Tibial artery (tissue), 4 donors: ENCODE data around the gene RTKN2.

ENCODE experiments used
- DNase-seq, 2 donors: peaks; one replicate each; pipeline ENCODE4 v3.0.0-alpha.2; 2019
- H3K27ac ChIP-seq, 2 donors: fragments of 200-600 bp; sonication (generic) in 1 of 2; 1 replicate in 1 of 2; 2 replicates in 1 of 2; pipeline ENCODE4 v1.5.1; 2018 to 2019; ENCODE audit warnings: mild to moderate bottlenecking in 1 of 2
- H3K27me3 ChIP-seq, 2 donors: fragments of 200-600 bp; sonication (generic) in 1 of 2; one replicate each; pipeline versions ENCODE4 v1.5.1 to v1.6.0; 2016 to 2019
- H3K36me3 ChIP-seq, 3 donors: fragments of 200-600 bp; sonication (generic) in 2 of 3; one replicate each; pipeline ENCODE4 v1.5.1; 2016 to 2019; ENCODE audit warnings: mild to moderate bottlenecking in 2 of 3
- H3K4me1 ChIP-seq, 4 donors: fragments of 200-600 bp; sonication (generic) in 2 of 4; 1 replicate in 3 of 4; 2 replicates in 1 of 4; pipeline ENCODE4 v1.5.1; 2016 to 2019
- H3K4me3 ChIP-seq, 2 donors: fragments of 200-600 bp; sonication (generic) in 1 of 2; 1 replicate in 1 of 2; 2 replicates in 1 of 2; pipeline ENCODE4 v1.5.1; 2018 to 2019; ENCODE audit warnings: mild to moderate bottlenecking in 2 of 2
- H3K9me3 ChIP-seq, 3 donors: fragments of 200-600 bp; sonication (generic) in 1 of 3; one replicate each; pipeline ENCODE4 v1.5.1; 2016 to 2019
- intact Hi-C: fragments of 100-400 bp; cut with DNase I; formaldehyde crosslinking; loops from one replicate; pipeline ENCODE4 v1.15.0; 2023; ENCODE audit warnings: low total_unique reads
- TF ChIP-seq, protein P1 (sequence below), 2 experiments: fragments of 200-600 bp in 1 of 2; fragments of 450-650 bp in 1 of 2; IDR thresholded peaks; one replicate each; pipeline ENCODE4 v1.5.1; 2017 to 2019; ENCODE audit warnings: antibody characterized with exemption in 2 of 2, mild to moderate bottlenecking in 1 of 2, moderate library complexity in 1 of 2

The RTKN2 gene

DNA sequence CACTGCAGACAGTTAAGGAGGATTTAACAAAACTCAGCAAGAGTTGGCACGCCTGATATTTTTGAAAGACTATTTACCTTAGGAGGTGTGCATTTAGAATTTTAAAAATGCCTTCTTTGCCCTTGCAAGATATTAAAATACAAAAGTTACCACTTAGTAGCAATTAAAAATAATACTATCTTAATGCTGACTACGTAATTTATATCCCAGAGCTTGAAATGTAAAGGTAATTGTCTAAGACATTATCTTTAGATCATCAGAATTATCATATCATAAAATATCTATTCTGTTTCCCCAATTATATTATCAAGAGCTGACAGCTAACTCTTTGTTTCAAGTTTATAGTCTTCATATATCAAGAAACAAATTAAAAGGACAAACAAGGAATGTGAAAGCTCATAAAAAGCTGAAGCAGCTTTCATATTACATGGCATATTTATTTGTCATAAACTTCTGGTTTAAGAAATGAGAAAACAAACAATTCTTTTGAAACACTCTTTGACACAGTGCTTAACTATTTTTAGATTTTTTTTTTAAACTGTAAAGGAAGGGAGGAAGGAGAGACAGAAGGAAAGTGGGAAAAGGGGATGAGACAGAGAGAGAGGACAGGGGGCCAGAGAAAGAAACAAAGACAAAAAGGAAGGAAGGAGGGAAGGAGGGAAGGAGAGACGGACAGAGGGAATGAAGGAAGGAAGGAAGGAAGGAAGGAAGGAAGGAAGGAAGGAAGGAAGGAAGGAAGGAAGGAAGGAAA is 73.5 kb downstream of the RTKN2 start:
- intact Hi-C loops: no loop called here
- H3K27ac ChIP-seq: no peak overlapping the region
- TF ChIP-seq, protein P1, sequence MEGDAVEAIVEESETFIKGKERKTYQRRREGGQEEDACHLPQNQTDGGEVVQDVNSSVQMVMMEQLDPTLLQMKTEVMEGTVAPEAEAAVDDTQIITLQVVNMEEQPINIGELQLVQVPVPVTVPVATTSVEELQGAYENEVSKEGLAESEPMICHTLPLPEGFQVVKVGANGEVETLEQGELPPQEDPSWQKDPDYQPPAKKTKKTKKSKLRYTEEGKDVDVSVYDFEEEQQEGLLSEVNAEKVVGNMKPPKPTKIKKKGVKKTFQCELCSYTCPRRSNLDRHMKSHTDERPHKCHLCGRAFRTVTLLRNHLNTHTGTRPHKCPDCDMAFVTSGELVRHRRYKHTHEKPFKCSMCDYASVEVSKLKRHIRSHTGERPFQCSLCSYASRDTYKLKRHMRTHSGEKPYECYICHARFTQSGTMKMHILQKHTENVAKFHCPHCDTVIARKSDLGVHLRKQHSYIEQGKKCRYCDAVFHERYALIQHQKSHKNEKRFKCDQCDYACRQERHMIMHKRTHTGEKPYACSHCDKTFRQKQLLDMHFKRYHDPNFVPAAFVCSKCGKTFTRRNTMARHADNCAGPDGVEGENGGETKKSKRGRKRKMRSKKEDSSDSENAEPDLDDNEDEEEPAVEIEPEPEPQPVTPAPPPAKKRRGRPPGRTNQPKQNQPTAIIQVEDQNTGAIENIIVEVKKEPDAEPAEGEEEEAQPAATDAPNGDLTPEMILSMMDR (IDR thresholded peaks at IDR 0.05): no peak

DNA sequence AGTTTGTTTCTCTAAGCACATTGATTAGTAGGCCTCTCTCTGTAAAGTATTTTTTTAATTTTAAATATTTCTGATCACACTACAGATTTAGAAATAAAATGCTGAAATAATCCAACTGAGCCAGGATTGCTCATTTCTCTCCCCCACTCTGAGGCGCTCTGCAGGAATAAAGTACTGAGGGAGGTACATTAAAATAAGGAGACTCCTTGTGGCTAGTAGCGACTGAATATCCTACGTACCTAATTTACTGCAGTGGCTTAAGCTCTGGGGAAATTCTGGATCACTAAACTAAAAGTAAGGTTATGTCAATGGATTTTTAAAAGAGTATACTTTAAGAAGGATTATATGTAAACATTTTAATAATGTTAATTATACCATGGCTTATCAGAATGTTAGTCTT is 75.2 kb downstream of the RTKN2 start:
- no peak overlapping the region for H3K4me3 ChIP-seq
- TF ChIP-seq, protein P1 (IDR thresholded peaks at IDR 0.05): no peak
- H3K36me3 ChIP-seq: no peaks in the 10 kb centered on the region
- no peaks in the 10 kb centered on the region for H3K9me3 ChIP-seq
- no peaks in the 10 kb centered on the region for H3K4me1 ChIP-seq
- intact Hi-C loops: no loop called here
- DNase-seq: no peak
- H3K27me3 ChIP-seq: no peaks in the 10 kb centered on the region
- H3K27ac ChIP-seq: no peak overlapping the region

More for the DNA sequence above, 73.5 kb downstream of the RTKN2 start:
- Histone ChIP-seq H3K4me3 (no peak overlapping the region), H3K9me3 (no peaks in the 10 kb centered on the region), H3K4me1 (no peaks in the 10 kb centered on the region), H3K36me3 (no peaks in the 10 kb centered on the region), H3K27me3 (no peaks in the 10 kb centered on the region)
- DNase-seq: no peak

DNA sequence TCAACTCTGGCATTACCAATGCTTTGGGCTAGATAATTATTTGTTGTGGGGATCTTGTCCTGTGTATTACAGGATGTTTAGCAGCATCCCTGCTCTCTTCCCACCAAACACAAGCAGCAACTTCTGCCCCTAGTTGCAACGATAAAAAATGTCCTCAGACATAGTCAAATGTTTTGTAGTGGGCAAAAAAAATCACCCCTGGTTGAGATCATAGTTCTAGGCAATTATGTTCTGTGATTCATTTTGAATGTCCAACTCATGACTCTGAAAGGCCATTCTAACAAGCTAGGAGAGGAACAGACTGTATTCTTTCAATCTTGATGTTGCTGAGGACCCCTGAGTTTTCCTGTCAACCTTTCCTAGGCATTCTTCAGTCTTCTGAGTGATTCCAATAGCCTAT is 79.5 kb downstream of the RTKN2 start:
- Histone ChIP-seq H3K9me3 (no peaks in the 10 kb centered on the region), H3K36me3 (no peaks in the 10 kb centered on the region), H3K4me1 (peaks cover 0 to 13% (median 5%) of the 10 kb centered on the region in 4 donors), H3K27ac (no peak overlapping the region), H3K27me3 (no peaks in the 10 kb centered on the region), H3K4me3 (no peak overlapping the region)
- TF ChIP-seq, protein P1 (IDR thresholded peaks at IDR 0.05): no peak
- DNase-seq: no peak
- intact Hi-C loops: no loop called here

DNA sequence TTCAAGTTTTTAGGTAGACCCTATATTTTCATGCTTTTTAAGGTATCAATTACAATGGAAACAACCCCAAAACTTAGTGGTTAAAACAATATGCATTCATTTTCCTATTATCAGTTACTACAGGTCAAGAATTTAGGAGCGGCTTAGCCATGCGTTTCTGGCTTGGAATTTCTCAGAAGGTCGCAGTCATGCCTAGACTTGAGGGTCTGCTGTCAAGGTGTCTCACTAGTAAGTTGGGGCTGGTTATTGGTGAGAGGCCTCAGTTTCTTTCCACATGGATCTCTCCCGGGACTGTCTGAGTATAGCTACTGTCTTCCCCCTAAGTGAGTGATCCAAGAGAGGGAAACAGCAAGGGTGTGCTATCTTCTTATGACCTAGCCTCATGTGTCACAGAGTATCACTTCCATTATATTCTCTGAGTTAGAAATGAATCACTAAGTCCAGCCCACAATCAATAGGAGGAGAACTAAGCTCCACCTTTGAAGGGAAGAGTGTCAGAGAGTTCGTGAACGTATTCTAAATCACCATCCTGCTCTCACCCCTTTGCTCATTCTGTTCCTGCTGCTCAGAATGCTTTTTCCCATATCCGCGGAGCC is 80.5 kb downstream of the RTKN2 start:
- no peaks in the 10 kb centered on the region for H3K27me3 ChIP-seq
- no peaks in the 10 kb centered on the region for H3K9me3 ChIP-seq
- H3K4me1 ChIP-seq: peaks cover 0 to 13% (median 5%) of the 10 kb centered on the region in 4 donors
- H3K27ac ChIP-seq: no peak overlapping the region
- no peak for DNase-seq
- intact Hi-C loops: no loop called here
- no peak overlapping the region for H3K4me3 ChIP-seq
- TF ChIP-seq, protein P1 (IDR thresholded peaks at IDR 0.05): no peak
- no peaks in the 10 kb centered on the region for H3K36me3 ChIP-seq

DNA sequence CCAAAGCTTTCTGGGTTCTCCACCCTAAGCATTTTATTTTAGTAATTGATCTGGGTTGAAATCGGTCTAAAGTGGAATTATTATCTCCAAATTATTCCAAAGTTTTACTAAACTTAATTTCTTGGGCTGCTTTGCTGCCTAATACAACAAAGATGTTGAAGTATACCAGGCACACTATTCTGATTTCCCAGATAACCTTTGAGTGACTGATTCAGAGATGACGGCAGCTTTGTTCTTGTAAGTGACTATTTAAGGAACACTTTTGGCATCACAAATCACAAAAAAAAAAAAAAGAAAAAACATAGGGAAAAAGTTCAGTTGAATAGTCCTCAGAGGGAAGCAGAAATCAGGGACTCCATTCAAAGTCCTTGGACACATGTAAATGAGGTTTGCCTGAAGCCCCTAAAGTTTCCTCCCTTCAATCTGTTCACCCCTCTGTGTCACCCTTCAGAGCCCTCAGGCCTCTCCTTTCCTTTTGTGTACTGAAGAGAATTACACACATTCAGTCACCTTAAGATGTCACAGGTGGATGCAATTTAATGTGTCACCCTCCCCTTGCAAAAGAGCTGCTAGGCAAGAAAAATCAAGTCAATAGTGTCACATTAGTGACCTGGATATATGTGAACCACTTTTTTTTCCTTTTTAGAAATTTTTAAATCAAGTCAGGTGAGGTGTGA is 81.5 kb downstream of the RTKN2 start:
- no peak for DNase-seq
- intact Hi-C loops: no loop called here
- no peaks in the 10 kb centered on the region for H3K27me3 ChIP-seq
- TF ChIP-seq, protein P1 (IDR thresholded peaks at IDR 0.05): no peak
- peaks cover 0 to 13% (median 5%) of the 10 kb centered on the region in 4 donors for H3K4me1 ChIP-seq
- no peaks in the 10 kb centered on the region for H3K36me3 ChIP-seq
- no peaks in the 10 kb centered on the region for H3K9me3 ChIP-seq
- H3K27ac ChIP-seq: peak overlapping the region in 1 of 2 donors; percentile 12
- no peak overlapping the region for H3K4me3 ChIP-seq
